ENCODE results near the gene PIP4K2C.
"Not testable (repeated sequence)": the region's sequence is repeated elsewhere in the genome, so short reads cannot be mapped to it uniquely, and the experiment has no call there.

Gene PIP4K2C

GRCh38 chr12:57641699-57642442 is 50.9 kb downstream of the PIP4K2C start:
- DNase-seq, result no peak

- DNase-seq, result not testable (repeated sequence)
Measured at GRCh38 chr12:57645990-57646658, 55.1 kb downstream of the PIP4K2C start.

DNA sequence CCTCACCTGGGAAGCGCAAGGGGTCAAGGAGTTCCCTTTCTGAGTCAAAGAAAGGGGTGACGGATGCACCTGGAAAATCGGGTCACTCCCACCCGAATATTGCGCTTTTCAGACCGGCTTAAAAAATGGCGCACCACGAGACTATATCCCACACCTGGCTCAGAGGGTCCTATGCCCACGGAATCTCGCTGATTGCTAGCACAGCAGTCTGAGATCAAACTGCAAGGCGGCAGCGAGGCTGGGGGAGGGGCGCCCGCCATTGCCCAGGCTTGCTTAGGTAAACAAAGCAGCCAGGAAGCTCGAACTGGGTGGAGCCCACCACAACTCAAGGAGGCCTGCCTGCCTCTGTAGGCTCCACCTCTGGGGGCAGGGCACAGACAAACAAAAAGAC is 55.7 kb downstream of the PIP4K2C start:
- DNase-seq, result not testable (repeated sequence)

All from CD4-positive, alpha-beta T cell treated with Interleukin-21 for 1 hour (primary cell).